HG03378 (cell line): Measurements from ENCODE around the gene CIAO3.

Source experiments
- ATAC-seq: cut with Tn5 transposase; IDR thresholded peaks from one replicate; pipeline ENCODE4 v1.9.1; 2021; ENCODE audit warnings: mild to moderate bottlenecking, moderate library complexity; ENCODE audit not compliant: unreplicated experiment

CIAO3 gene

GRCh38 chr16:740764-741505, at the start of gene CIAO3:
Gene CIAO3, minus strand, starts transcription at chr16:740997. Its CDS starts 12 bp downstream, at chr16:740985.
- peak; percentile 56 for ATAC-seq

- no peak for ATAC-seq
These were observed 49.3 kb upstream of the CIAO3 start for GRCh38 chr16:790086-790485.

GRCh38 chr16:789191-789850, 48.5 kb upstream of the CIAO3 start:
- no peak for ATAC-seq

GRCh38 chr16:788399-789126, 47.8 kb upstream of the CIAO3 start, which contains the start of gene CHTF18:
Gene CHTF18, plus strand, starts transcription at chr16:788620. Its CDS starts 65 bp downstream, at chr16:788685.
- ATAC-seq: peak; percentile 44

GRCh38 chr16:787978-788398, 47.2 kb upstream of the CIAO3 start, which contains the start of gene RPUSD1:
Gene RPUSD1, minus strand, starts transcription at chr16:788381. Its CDS starts 644 bp downstream, at chr16:787737.
- ATAC-seq: peak; percentile 15

- no peak for ATAC-seq
These were observed 46.6 kb upstream of the CIAO3 start for GRCh38 chr16:787321-787966.

GRCh38 chr16:785563-786535, 45.1 kb upstream of the CIAO3 start:
- ATAC-seq: no peak

GRCh38 chr16:784431-784830, 43.6 kb upstream of the CIAO3 start:
- no peak for ATAC-seq

- no peak for ATAC-seq
These were observed 42.8 kb upstream of the CIAO3 start for GRCh38 chr16:783404-784161.

GRCh38 chr16:782766-783403, 42.1 kb upstream of the CIAO3 start:
- ATAC-seq: no peak

GRCh38 chr16:782258-782657, 41.5 kb upstream of the CIAO3 start:
- ATAC-seq: no peak

- no peak for ATAC-seq
These were observed 40.7 kb upstream of the CIAO3 start for GRCh38 chr16:781346-782010.

- ATAC-seq: no peak
These were observed 39.5 kb upstream of the CIAO3 start for GRCh38 chr16:780296-780695.

- no peak for ATAC-seq
These were observed 38.8 kb upstream of the CIAO3 start for GRCh38 chr16:779561-779960.

GRCh38 chr16:778909-779527, 38.2 kb upstream of the CIAO3 start:
- ATAC-seq: no peak

- no peak for ATAC-seq
These were observed 37.6 kb upstream of the CIAO3 start for GRCh38 chr16:778447-778846.

- no peak for ATAC-seq
These were observed 37.0 kb upstream of the CIAO3 start for GRCh38 chr16:777826-778225.

GRCh38 chr16:776824-777223, 36.0 kb upstream of the CIAO3 start:
- ATAC-seq: no peak
